Stimulated activated CD8-positive, alpha-beta memory T cell treated with anti-CD3 and anti-CD28 coated beads, Interleukin-15, amount 100 ng/mL, for 48 hours (primary cell): Measurements from ENCODE around the gene MGLL.
A peak's percentile ranks its signal among the peaks of the same experiment; 100 is the strongest.

ENCODE experiments used
- DNase-seq, 2 donors: peaks; one replicate each; pipeline ENCODE4 v3.0.0-alpha.2; 2020; ENCODE audit warnings: low read depth in 2 of 2

Gene MGLL

GRCh38 chr3:127822041-127822681, at the start of gene MGLL:
Gene MGLL, minus strand, starts transcription at chr3:127822515. Its CDS starts 197 bp downstream, at chr3:127822318.
- no peak for DNase-seq

- DNase-seq, result no peak
Observed at GRCh38 chr3:127870156-127870555, 47.8 kb upstream of the MGLL start.

- DNase-seq, result no peak
Observed at GRCh38 chr3:127867986-127868385, 45.7 kb upstream of the MGLL start.

- DNase-seq, result no peak
Observed at GRCh38 chr3:127867412-127867811, 45.1 kb upstream of the MGLL start.

- peak; percentile 2 to 11 for DNase-seq
Observed at GRCh38 chr3:127865941-127866340, 43.6 kb upstream of the MGLL start.

- DNase-seq, result no peak
Observed at GRCh38 chr3:127860211-127860696, 37.9 kb upstream of the MGLL start.

- DNase-seq, result no peak
Observed at GRCh38 chr3:127859730-127860129, 37.4 kb upstream of the MGLL start.

- DNase-seq, result no peak
Observed at GRCh38 chr3:127858937-127859336, 36.6 kb upstream of the MGLL start.

GRCh38 chr3:127858521-127858920, 36.2 kb upstream of the MGLL start:
- no peak for DNase-seq

- DNase-seq, result no peak
Observed at GRCh38 chr3:127857333-127857732, 35.0 kb upstream of the MGLL start.

GRCh38 chr3:127856801-127857200, 34.5 kb upstream of the MGLL start:
- no peak for DNase-seq

- DNase-seq, result no peak
Observed at GRCh38 chr3:127855246-127855645, 32.9 kb upstream of the MGLL start.

- DNase-seq, result no peak
Observed at GRCh38 chr3:127853681-127854080, 31.4 kb upstream of the MGLL start.

- no peak for DNase-seq
Observed at GRCh38 chr3:127851899-127852298, 29.6 kb upstream of the MGLL start.

- DNase-seq, result no peak
Observed at GRCh38 chr3:127849368-127849767, 27.1 kb upstream of the MGLL start.

- no peak for DNase-seq
Observed at GRCh38 chr3:127848131-127849129, 26.1 kb upstream of the MGLL start.

- DNase-seq, result no peak
Observed at GRCh38 chr3:127847236-127847720, 25.0 kb upstream of the MGLL start.

GRCh38 chr3:127846576-127846975, 24.3 kb upstream of the MGLL start:
- no peak for DNase-seq

- no peak for DNase-seq
Observed at GRCh38 chr3:127844326-127844942, 22.1 kb upstream of the MGLL start.

- no peak for DNase-seq
Observed at GRCh38 chr3:127840671-127841070, 18.4 kb upstream of the MGLL start.

GRCh38 chr3:127839099-127839498, 16.8 kb upstream of the MGLL start:
- DNase-seq, result no peak
